HepG2 (cell line): ENCODE measurements around the gene CSNK2A2. TPM values are rescaled to one million over a fixed set of nuclear protein-coding genes. Genes with fewer than 3 reads are reported as not detected.

ENCODE experiments used
- ARID3A ChIP-seq: IDR thresholded peaks from 2 replicates; pipeline ENCODE4 v1.6.1; 2012; ENCODE audit warnings: low read depth, low read length, improper control_type of control experiment
- GFI1 ChIP-seq: sonication (generic); formaldehyde crosslinking; IDR thresholded peaks from 2 replicates; pipeline ENCODE4 v1.5.0; 2020; ENCODE audit warnings: missing genetic modification reagents, mild to moderate bottlenecking, borderline replicate concordance
- HDAC2 ChIP-seq: sonication (generic); formaldehyde crosslinking; IDR thresholded peaks from 2 replicates; pipeline ENCODE4 v1.4.0; 2020; ENCODE audit warnings: missing genetic modification reagents
- HES4 ChIP-seq: sonication (generic); formaldehyde crosslinking; IDR thresholded peaks from 2 replicates; pipeline ENCODE4 v1.9.0; 2021; ENCODE audit warnings: mild to moderate bottlenecking, missing genetic modification reagents, borderline replicate concordance
- JUNB ChIP-seq: sonication (generic); formaldehyde crosslinking; IDR thresholded peaks from 2 replicates; pipeline ENCODE4 v1.8.0; 2022; ENCODE audit warnings: missing genetic modification reagents, mild to moderate bottlenecking, borderline replicate concordance
- PHF21A ChIP-seq: sonication (generic); formaldehyde crosslinking; IDR thresholded peaks from 2 replicates; pipeline ENCODE4 v1.5.0; 2020; ENCODE audit warnings: mild to moderate bottlenecking, missing genetic modification reagents
- POLR2A ChIP-seq, 2 experiments: IDR thresholded peaks; 2 replicates each; pipeline ENCODE4 v1.6.1; 2011; ENCODE audit warnings: low read depth in 2 of 2, low read length in 2 of 2, mild to moderate bottlenecking in 1 of 2, moderate library complexity in 1 of 2; ENCODE audit not compliant: insufficient read depth in 1 of 2
- REPIN1 ChIP-seq: sonication (generic); formaldehyde crosslinking; IDR thresholded peaks from 2 replicates; pipeline ENCODE4 v1.8.0; 2022; ENCODE audit warnings: missing genetic modification reagents, low read depth, mild to moderate bottlenecking, borderline replicate concordance
- RORA ChIP-seq: sonication (generic); formaldehyde crosslinking; IDR thresholded peaks from 2 replicates; pipeline ENCODE4 v1.5.0; 2020; ENCODE audit warnings: mild to moderate bottlenecking, missing genetic modification reagents, moderate library complexity
- SIN3B ChIP-seq: fragments of 150-350 bp; IDR thresholded peaks from 2 replicates; pipeline ENCODE4 v1.6.1; 2014; ENCODE audit warnings: low read length
- STAT5B ChIP-seq: sonication (generic); formaldehyde crosslinking; IDR thresholded peaks from 2 replicates; pipeline ENCODE4 v1.4.0; 2020; ENCODE audit warnings: missing genetic modification reagents
- YEATS4 ChIP-seq: sonication (generic); formaldehyde crosslinking; IDR thresholded peaks from 2 replicates; pipeline ENCODE4 v1.4.0; 2020; ENCODE audit warnings: missing genetic modification reagents, borderline replicate concordance
- ZIK1 ChIP-seq: sonication (generic); formaldehyde crosslinking; IDR thresholded peaks from 2 replicates; pipeline ENCODE4 v1.5.0; 2020; ENCODE audit warnings: mild to moderate bottlenecking, low read depth, missing genetic modification reagents, borderline replicate concordance
- ZNF230 ChIP-seq: sonication (generic); formaldehyde crosslinking; IDR thresholded peaks from 2 replicates; pipeline ENCODE4 v1.4.0; 2020; ENCODE audit warnings: mild to moderate bottlenecking, missing genetic modification reagents
- ZNF510 ChIP-seq: sonication (generic); formaldehyde crosslinking; IDR thresholded peaks from 2 replicates; pipeline ENCODE4 v1.4.0; 2020; ENCODE audit warnings: low read depth, mild to moderate bottlenecking, missing genetic modification reagents
- ZNF652 ChIP-seq: IDR thresholded peaks from 2 replicates; pipeline ENCODE4 v1.6.1; 2016; ENCODE audit warnings: low read depth, borderline replicate concordance
- ZSCAN12 ChIP-seq: sonication (generic); formaldehyde crosslinking; IDR thresholded peaks from 2 replicates; pipeline ENCODE4 v1.9.0; 2021; ENCODE audit warnings: mild to moderate bottlenecking, missing genetic modification reagents
- polyA plus RNA-seq, 8 experiments: library from polyadenylated mRNA; depleted of rRNA in 3 of 8; stranded (reverse) in 7 of 8; unstranded in 1 of 8; fragments of >200 nt; fragmentation: Illumina TruSeq in 4 of 8; extraction: Trizol in 4 of 8; gene quantifications; 2 replicates each; pipeline versions ENCODE4 v1.2.1 to v1.2.3, GENCODE V29; 2011 to 2016; ENCODE audit warnings: low read depth in 4 of 8, missing spikeins in 1 of 8, mixed read lengths in 1 of 8; ENCODE audit not compliant: insufficient read depth in 1 of 8
- total RNA-seq, 5 experiments: library from RNA; depleted of rRNA; stranded (reverse); fragments of >200 nt; fragmentation: Illumina TruSeq; extraction: Trizol; gene quantifications; 2 replicates each; pipeline ENCODE4 v1.2.3, GENCODE V29; 2016; ENCODE audit warnings: low read depth in 1 of 5
- TF ChIP-seq, protein P1 (sequence below): sonication (generic); formaldehyde crosslinking; IDR thresholded peaks from 2 replicates; pipeline ENCODE4 v1.8.0; 2022; ENCODE audit warnings: low read depth, missing genetic modification reagents
- TF ChIP-seq, protein P2 (sequence below): sonication (generic); formaldehyde crosslinking; IDR thresholded peaks from 2 replicates; pipeline ENCODE4 v1.4.0; 2020; ENCODE audit warnings: mild to moderate bottlenecking, missing genetic modification reagents
- TF ChIP-seq, protein P3 (sequence below): sonication (generic); formaldehyde crosslinking; IDR thresholded peaks from 2 replicates; pipeline ENCODE4 v1.4.0; 2020; ENCODE audit warnings: missing genetic modification reagents

The CSNK2A2 gene
- total and polyA plus RNA-seq, 2 of the 13 experiments (the other 11 are each of a cell fraction or from before 2014, with no cell fraction given): 46.4 to 56.9 TPM

DNA sequence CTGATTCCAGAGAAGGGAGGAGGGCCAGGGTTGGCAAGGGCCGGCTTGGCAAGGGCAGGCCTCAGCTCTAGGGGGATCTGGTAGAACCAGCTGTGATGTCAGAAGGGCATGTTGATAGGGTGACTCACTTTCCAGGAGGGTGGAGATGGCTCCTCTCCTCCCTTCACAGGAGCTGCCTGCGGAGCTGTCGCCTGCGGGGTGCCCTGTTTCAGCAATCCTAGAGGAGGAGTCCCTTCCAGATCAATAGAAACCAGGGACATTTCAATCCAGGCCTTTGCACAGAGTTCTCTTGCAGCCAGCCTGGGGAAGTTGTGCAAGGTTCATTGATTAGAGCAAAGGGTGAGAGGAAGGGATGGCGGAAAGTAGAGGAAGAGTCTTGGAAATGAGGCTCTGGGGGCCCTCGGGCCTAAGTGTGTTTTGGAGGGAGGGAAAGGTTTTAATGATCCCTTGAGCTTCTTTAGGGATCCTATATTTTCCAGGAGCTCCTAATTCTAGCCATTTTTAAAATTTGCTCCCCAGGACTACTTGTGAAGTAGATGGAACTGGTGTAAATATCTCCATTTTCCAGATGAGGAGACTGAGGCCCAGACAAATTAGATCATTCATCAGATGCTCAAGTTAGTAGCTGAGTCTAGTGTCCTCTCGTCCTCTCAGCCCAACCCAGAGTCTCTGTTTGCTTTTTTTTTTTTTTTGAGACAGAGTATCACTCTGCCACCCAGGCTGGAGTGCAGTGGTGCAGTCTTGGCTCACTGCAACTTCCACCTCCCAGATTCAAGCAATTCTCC is 24.8 kb upstream of the CSNK2A2 start (continued):
- TF ChIP-seq, protein P1, sequence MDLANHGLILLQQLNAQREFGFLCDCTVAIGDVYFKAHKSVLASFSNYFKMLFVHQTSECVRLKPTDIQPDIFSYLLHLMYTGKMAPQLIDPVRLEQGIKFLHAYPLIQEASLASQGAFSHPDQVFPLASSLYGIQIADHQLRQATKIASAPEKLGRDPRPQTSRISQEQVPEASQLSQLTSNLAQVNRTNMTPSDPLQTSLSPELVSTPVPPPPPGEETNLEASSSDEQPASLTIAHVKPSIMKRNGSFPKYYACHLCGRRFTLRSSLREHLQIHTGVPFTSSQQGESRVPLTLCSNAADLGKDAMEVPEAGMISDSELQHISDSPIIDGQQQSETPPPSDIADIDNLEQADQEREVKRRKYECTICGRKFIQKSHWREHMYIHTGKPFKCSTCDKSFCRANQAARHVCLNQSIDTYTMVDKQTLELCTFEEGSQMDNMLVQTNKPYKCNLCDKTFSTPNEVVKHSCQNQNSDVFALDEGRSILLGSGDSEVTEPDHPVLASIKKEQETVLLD (CRISPR knock-in tag): no peak
- TF ChIP-seq SIN3B (no peak), JUNB (CRISPR knock-in tag) (peak; percentile 71), REPIN1 (CRISPR knock-in tag) (peak; percentile 49; the same call in 1 of the 2 replicates), ARID3A (peak; percentile 36; the same call in 1 of the 2 replicates), ZIK1 (CRISPR knock-in tag) (no peak), HES4 (CRISPR knock-in tag) (no peak), RORA (CRISPR knock-in tag) (no peak), ZSCAN12 (CRISPR knock-in tag) (no peak), ZNF510 (CRISPR knock-in tag) (no peak), YEATS4 (no peak), POLR2A (IDR thresholded peaks at IDR 0.05; ENCODE audit: insufficient read depth in 1 of 2, low read depth in 2 of 2, low read length in 2 of 2) (no peak), PHF21A (CRISPR knock-in tag) (peak; percentile 62; the same call in 1 of the 2 replicates), ZNF230 (CRISPR knock-in tag) (no peak), STAT5B (CRISPR knock-in tag) (no peak), ZNF652 (CRISPR knock-in tag) (no peak; the same call in 1 of the 2 replicates), HDAC2 (peak; percentile 70), GFI1 (peak; percentile 64; the same call in 1 of the 2 replicates)
- TF ChIP-seq, protein P2, sequence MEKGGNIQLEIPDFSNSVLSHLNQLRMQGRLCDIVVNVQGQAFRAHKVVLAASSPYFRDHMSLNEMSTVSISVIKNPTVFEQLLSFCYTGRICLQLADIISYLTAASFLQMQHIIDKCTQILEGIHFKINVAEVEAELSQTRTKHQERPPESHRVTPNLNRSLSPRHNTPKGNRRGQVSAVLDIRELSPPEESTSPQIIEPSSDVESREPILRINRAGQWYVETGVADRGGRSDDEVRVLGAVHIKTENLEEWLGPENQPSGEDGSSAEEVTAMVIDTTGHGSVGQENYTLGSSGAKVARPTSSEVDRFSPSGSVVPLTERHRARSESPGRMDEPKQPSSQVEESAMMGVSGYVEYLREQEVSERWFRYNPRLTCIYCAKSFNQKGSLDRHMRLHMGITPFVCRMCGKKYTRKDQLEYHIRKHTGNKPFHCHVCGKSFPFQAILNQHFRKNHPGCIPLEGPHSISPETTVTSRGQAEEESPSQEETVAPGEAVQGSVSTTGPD (CRISPR knock-in tag): no peak
- TF ChIP-seq, protein P3, sequence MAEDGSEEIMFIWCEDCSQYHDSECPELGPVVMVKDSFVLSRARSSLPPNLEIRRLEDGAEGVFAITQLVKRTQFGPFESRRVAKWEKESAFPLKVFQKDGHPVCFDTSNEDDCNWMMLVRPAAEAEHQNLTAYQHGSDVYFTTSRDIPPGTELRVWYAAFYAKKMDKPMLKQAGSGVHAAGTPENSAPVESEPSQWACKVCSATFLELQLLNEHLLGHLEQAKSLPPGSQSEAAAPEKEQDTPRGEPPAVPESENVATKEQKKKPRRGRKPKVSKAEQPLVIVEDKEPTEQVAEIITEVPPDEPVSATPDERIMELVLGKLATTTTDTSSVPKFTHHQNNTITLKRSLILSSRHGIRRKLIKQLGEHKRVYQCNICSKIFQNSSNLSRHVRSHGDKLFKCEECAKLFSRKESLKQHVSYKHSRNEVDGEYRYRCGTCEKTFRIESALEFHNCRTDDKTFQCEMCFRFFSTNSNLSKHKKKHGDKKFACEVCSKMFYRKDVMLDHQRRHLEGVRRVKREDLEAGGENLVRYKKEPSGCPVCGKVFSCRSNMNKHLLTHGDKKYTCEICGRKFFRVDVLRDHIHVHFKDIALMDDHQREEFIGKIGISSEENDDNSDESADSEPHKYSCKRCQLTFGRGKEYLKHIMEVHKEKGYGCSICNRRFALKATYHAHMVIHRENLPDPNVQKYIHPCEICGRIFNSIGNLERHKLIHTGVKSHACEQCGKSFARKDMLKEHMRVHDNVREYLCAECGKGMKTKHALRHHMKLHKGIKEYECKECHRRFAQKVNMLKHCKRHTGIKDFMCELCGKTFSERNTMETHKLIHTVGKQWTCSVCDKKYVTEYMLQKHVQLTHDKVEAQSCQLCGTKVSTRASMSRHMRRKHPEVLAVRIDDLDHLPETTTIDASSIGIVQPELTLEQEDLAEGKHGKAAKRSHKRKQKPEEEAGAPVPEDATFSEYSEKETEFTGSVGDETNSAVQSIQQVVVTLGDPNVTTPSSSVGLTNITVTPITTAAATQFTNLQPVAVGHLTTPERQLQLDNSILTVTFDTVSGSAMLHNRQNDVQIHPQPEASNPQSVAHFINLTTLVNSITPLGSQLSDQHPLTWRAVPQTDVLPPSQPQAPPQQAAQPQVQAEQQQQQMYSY (CRISPR knock-in tag): 0 out of 2 replicates have a peak, but pooled peaks have one; percentile 38
